Calu3 (cell line): ENCODE data around the gene MBTD1. TPM values are rescaled to one million over a fixed set of nuclear protein-coding genes. Genes with fewer than 3 reads are reported as not detected.
A peak's percentile ranks its signal among the peaks of the same experiment; 100 is the strongest.

Experiments used
- BruUV-seq: library from RNA; stranded (reverse); fragments of 400-500 nt; replicated peaks from 2 replicates; lab custom pipeline; 2021; lab: Mats Ljungman, UMichigan
- CTCF ChIA-PET: fragments of 300-600 bp; sonication (Branson Sonifier 250); formaldehyde crosslinking; loops from one replicate; lab custom pipeline; 2022; ENCODE audit warnings: antibody characterized with exemption; lab: Charles Lee
- DNase-seq: peaks from one replicate; pipeline ENCODE4 v3.0.0; 2022
- H3K27ac Mint-ChIP-seq: one replicate; pipeline ENCODE4 v1.8.0; 2022; ENCODE audit warnings: mixed read lengths; ENCODE audit not compliant: unreplicated experiment
- H3K27me3 Mint-ChIP-seq: one replicate; pipeline ENCODE4 v1.8.0; 2022; ENCODE audit warnings: mixed read lengths; ENCODE audit not compliant: unreplicated experiment
- H3K36me3 Mint-ChIP-seq: one replicate; pipeline ENCODE4 v1.8.0; 2022; ENCODE audit warnings: mild to moderate bottlenecking, moderate library complexity, mixed read lengths; ENCODE audit not compliant: insufficient read depth, unreplicated experiment
- H3K4me1 Mint-ChIP-seq: one replicate; pipeline ENCODE4 v1.8.0; 2022; ENCODE audit warnings: mild to moderate bottlenecking, low read depth, mixed read lengths; ENCODE audit not compliant: unreplicated experiment
- H3K4me3 Mint-ChIP-seq: one replicate; pipeline ENCODE4 v1.8.0; 2022; ENCODE audit warnings: mild to moderate bottlenecking, low read depth, moderate library complexity, mixed read lengths; ENCODE audit not compliant: unreplicated experiment
- H3K9me3 Mint-ChIP-seq: one replicate; pipeline ENCODE4 v1.8.0; 2022; ENCODE audit warnings: low read depth, mixed read lengths; ENCODE audit not compliant: unreplicated experiment
- intact Hi-C: fragments of 100-400 bp; cut with micrococcal nuclease; formaldehyde crosslinking; loops from one replicate; pipeline ENCODE4 v1.10.0; 2022; ENCODE audit not compliant: unreplicated experiment
- total RNA-seq: library from RNA; stranded (reverse); gene quantifications from 2 replicates; pipeline ENCODE4 v1.2.3, GENCODE V29; 2022
- TF ChIP-seq, protein P1 (sequence below): fragments of 200-600 bp; IDR thresholded peaks from one replicate; pipeline ENCODE4 v1.8.0; 2022; ENCODE audit warnings: antibody characterized with exemption; ENCODE audit not compliant: unreplicated experiment

MBTD1 gene
- total RNA-seq, 1 experiment from 2014 or later = 38.4 TPM

DNA sequence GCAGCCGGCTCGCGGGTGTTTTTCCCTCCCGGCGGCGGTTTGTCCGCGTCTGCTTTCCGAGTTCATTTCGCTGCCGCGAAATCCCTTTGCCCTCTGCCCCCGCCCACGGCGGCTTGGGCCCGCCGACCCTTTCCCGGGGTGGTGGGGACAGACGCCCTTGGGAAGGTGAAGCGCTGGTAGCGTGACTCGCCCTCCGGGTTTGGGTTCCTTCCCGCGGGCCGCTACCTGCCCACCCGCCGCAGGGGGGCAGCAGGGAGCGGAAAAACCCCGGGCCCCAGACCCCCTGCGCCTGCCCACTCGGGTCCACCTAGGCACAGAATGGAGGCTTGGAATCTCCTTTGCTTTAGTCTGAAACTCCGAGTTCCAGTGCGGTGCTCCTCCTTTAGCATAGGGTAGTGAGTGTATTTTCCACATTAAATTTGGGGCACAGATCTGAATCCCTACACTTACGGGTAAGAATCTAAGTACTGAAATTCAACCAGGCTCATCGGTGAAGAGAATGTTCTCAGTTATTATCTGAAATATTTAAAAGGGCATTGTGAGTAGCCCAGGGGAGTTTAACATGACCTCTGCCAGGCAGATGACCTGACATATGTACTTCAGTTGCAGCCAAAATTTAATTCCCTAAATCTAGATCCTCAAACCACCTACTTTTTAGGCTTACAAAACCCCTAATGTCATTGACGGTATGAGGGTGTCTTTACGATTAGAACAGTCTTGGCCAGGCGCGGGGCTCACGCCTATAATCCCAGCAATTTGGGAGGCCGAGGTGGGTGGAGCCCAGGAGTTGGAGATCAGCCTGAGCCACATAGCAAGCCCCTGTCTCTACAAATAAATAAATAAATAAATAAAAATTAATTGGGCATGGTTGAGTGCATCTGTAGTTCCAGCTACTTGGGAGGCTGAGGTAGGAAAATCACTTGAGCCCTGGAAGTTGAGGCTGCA, 92.6 kb downstream of the MBTD1 start:
- CTCF ChIA-PET = no interaction called here
- Mint-ChIP-seq H3K4me3 (peak overlapping the region; percentile 93), H3K9me3 (no peaks in the 10 kb centered on the region), H3K27ac (peak overlapping the region; percentile 91), H3K36me3 (peaks cover 92% of the 10 kb centered on the region), H3K27me3 (no peaks in the 10 kb centered on the region), H3K4me1 (peaks cover 43% of the 10 kb centered on the region)
- TF ChIP-seq, protein P1, sequence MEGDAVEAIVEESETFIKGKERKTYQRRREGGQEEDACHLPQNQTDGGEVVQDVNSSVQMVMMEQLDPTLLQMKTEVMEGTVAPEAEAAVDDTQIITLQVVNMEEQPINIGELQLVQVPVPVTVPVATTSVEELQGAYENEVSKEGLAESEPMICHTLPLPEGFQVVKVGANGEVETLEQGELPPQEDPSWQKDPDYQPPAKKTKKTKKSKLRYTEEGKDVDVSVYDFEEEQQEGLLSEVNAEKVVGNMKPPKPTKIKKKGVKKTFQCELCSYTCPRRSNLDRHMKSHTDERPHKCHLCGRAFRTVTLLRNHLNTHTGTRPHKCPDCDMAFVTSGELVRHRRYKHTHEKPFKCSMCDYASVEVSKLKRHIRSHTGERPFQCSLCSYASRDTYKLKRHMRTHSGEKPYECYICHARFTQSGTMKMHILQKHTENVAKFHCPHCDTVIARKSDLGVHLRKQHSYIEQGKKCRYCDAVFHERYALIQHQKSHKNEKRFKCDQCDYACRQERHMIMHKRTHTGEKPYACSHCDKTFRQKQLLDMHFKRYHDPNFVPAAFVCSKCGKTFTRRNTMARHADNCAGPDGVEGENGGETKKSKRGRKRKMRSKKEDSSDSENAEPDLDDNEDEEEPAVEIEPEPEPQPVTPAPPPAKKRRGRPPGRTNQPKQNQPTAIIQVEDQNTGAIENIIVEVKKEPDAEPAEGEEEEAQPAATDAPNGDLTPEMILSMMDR = peak; percentile 98
- intact Hi-C loops = no loop called here
- TSS peak; percentile 64 for BruUV-seq
- peak; percentile 89 for DNase-seq

DNA sequence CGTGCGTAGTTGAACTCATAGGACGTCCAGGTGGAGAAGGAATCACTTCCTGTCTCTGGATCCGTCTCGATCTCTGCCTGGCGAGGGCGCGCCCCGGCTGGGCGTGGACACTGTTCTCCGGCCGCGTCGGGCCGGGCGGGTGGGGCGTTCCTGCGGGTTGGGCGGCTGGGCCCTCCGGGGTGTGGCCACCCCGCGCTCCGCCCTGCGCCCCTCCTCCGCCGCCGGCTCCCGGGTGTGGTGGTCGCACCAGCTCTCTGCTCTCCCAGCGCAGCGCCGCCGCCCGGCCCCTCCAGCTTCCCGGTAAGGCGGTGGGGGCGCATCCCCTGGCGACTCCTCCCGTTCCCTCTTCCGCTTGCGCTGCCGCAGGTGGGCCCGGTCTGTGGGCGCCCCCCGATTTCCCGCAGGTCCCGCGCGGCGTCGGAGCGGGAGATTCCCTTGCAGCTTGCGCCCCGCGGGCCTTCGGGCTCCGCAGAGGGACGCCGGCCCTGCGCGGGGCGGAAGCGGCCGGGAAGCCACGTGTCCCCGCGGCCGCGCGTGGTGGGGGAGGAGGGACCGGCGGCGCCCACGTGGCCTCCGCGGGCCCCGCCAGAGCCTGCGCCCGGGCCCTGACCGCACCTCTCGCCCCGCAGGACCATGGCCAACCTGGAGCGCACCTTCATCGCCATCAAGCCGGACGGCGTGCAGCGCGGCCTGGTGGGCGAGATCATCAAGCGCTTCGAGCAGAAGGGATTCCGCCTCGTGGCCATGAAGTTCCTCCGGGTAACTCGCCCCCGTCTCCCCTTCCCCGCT, 93.5 kb downstream of the MBTD1 start, which contains the start of gene NME2:
Gene NME2 (plus strand): TSS at position 214 of the 789 bp plus-strand sequence. CDS start 420 bp downstream, at position 634.
- intact Hi-C loops = no loop called here
- CTCF ChIA-PET = interaction anchor here (0.6 to 1.6 kb wide), 4 partner anchors 13 to 397 kb away, joined by 3 to 9 read pairs (median 3); partner anchors contain the start of gene NME1
- TF ChIP-seq, protein P1 = no peak
- Mint-ChIP-seq H3K4me1 (peaks cover 43% of the 10 kb centered on the region), H3K27ac (peak within 1 kb of the TSS; percentile 96), H3K4me3 (peak within 1 kb of the TSS; percentile 93), H3K36me3 (peaks cover 94% of the 10 kb centered on the region), H3K9me3 (no peaks in the 10 kb centered on the region), H3K27me3 (no peaks in the 10 kb centered on the region)
- peak; percentile 98 for DNase-seq
- no TSS peak for BruUV-seq

GRCh38 chr17:51165680-51166197, 94.1 kb downstream of the MBTD1 start:
- Mint-ChIP-seq H3K4me1 (peaks cover 43% of the 10 kb centered on the region), H3K27me3 (no peaks in the 10 kb centered on the region), H3K27ac (peak overlapping the region; percentile 96), H3K4me3 (peak overlapping the region; percentile 93), H3K36me3 (peaks cover 95% of the 10 kb centered on the region), H3K9me3 (no peaks in the 10 kb centered on the region)
- CTCF ChIA-PET = interaction anchor here (0.7 to 1.6 kb wide), 3 partner anchors 12 to 396 kb away, joined by 3 to 9 read pairs (median 3); partner anchors contain the start of gene NME1
- intact Hi-C loops = no loop called here
- TF ChIP-seq, protein P1 = no peak
- BruUV-seq = TSS peak; percentile 70
- DNase-seq = peak; percentile 47
